Esophagus mucosa (tissue), 1 donor: ENCODE measurements around the gene NAA11. TPM values are rescaled to one million over a fixed set of nuclear protein-coding genes. Genes with fewer than 3 reads are reported as not detected.

Experiments used
- total RNA-seq: library from RNA; stranded (reverse); gene quantifications from one replicate; pipeline ENCODE4 v1.2.4, GENCODE V29; 2023
- donor health status: DM: yes; HTN: yes; CAD: no.

The NAA11 gene
- total RNA-seq, 1 donor from 2014 or later: not detected

Other genes starting within 250 kb of the NAA11 start
- not detected for gene GK2, start 82.2 kb upstream of the NAA11 start, total RNA-seq